Ectodermal cell (in vitro differentiated cells): ENCODE results near the gene ARTN. TPM values are rescaled to one million over a fixed set of nuclear protein-coding genes. Genes with fewer than 3 reads are reported as not detected.

Experiments
- H3K27ac ChIP-seq: 2 replicates; pipeline ENCODE4 v1.7.0; 2013; ENCODE audit warnings: mild to moderate bottlenecking, low read depth, low read length; ENCODE audit not compliant: insufficient read depth, poor library complexity, severe bottlenecking
- H3K27me3 ChIP-seq: 2 replicates; pipeline ENCODE4 v1.7.0; 2013; ENCODE audit warnings: mild to moderate bottlenecking, low read length; ENCODE audit not compliant: insufficient read depth, control insufficient read depth, poor library complexity, severe bottlenecking
- H3K36me3 ChIP-seq: one replicate; pipeline ENCODE4 v1.7.0; 2013; ENCODE audit warnings: low read length; ENCODE audit not compliant: control insufficient read depth, insufficient read depth
- H3K4me1 ChIP-seq: one replicate; pipeline ENCODE4 v1.7.0; 2013; ENCODE audit warnings: low read length; ENCODE audit not compliant: control insufficient read depth, insufficient read depth
- H3K4me3 ChIP-seq: 2 replicates; pipeline ENCODE4 v1.7.0; 2013; ENCODE audit warnings: low read depth, low read length, control low read depth; ENCODE audit not compliant: insufficient read depth
- H3K9me3 ChIP-seq: 2 replicates; pipeline ENCODE4 v1.7.0; 2013; ENCODE audit warnings: mild to moderate bottlenecking, low read length, moderate library complexity; ENCODE audit not compliant: control insufficient read depth
- WGBS, 2 experiments: methylation state at CpG; one replicate each; pipeline ENCODE4 v1.1.7; 2013; ENCODE audit warnings: missing lambda C conversion rate in 2 of 2; 5-methylcytosine and 5-hydroxymethylcytosine counted together
- polyA plus RNA-seq, 4 experiments: library from polyadenylated mRNA; stranded (reverse); fragments of 50-300 nt; gene quantifications; one replicate each; pipeline ENCODE4 v1.2.3, GENCODE V29; 2013

Gene ARTN
- 1.8 TPM for polyA plus RNA-seq (2013, experiment 1 of 4)
- 1.5 TPM for polyA plus RNA-seq (2013, experiment 2 of 4)
- 3.3 TPM for polyA plus RNA-seq (2013, experiment 3 of 4)
- 1.6 TPM for polyA plus RNA-seq (2013, experiment 4 of 4)

GRCh38 chr1:43933386-43934100 is at the start of gene ARTN:
Gene ARTN (plus strand): TSS chr1:43933801. CDS start chr1:43935657, 1,856 bp downstream.
- Histone ChIP-seq H3K4me1 (peaks cover 17% of the 10 kb centered on the region), H3K36me3 (no peaks in the 10 kb centered on the region), H3K4me3 (peak within 1 kb of the TSS; percentile 51), H3K27me3 (peaks cover 49% of the 10 kb centered on the region), H3K27ac (no peak within 1 kb of the TSS), H3K9me3 (no peaks in the 10 kb centered on the region)
- WGBS, 2 experiments, result 2% methylated on average over 42 of the region's 42 CpGs

GRCh38 chr1:43885279-43885801 is 48.3 kb upstream of the ARTN start:
- Histone ChIP-seq H3K4me1 (peaks cover 17% of the 10 kb centered on the region), H3K27me3 (no peaks in the 10 kb centered on the region), H3K27ac (no peak overlapping the region), H3K36me3 (no peaks in the 10 kb centered on the region), H3K9me3 (no peaks in the 10 kb centered on the region), H3K4me3 (no peak overlapping the region)
- WGBS, 2 experiments, result 24 to 29% methylated on average over 12 of the region's 12 CpGs

- Histone ChIP-seq H3K9me3 (no peaks in the 10 kb centered on the region), H3K36me3 (no peaks in the 10 kb centered on the region), H3K4me3 (no peak overlapping the region), H3K27me3 (no peaks in the 10 kb centered on the region), H3K27ac (no peak overlapping the region), H3K4me1 (peaks cover 10% of the 10 kb centered on the region)
Observed at GRCh38 chr1:43887748-43888147, 45.9 kb upstream of the ARTN start.

GRCh38 chr1:43890815-43891214 is 42.8 kb upstream of the ARTN start:
- WGBS, 2 experiments, result 90 to 94% methylated on average over 4 to 5 of the region's 5 CpGs
- Histone ChIP-seq H3K27me3 (no peaks in the 10 kb centered on the region), H3K36me3 (no peaks in the 10 kb centered on the region)

GRCh38 chr1:43893006-43893405 is 40.6 kb upstream of the ARTN start:
- no peaks in the 10 kb centered on the region for H3K4me1 ChIP-seq
- no peaks in the 10 kb centered on the region for H3K9me3 ChIP-seq
- H3K4me3 ChIP-seq, result no peak overlapping the region
- H3K36me3 ChIP-seq, result no peaks in the 10 kb centered on the region
- no peak overlapping the region for H3K27ac ChIP-seq
- no peaks in the 10 kb centered on the region for H3K27me3 ChIP-seq
- WGBS, 2 experiments, result 87 to 96% methylated on average over 1 of the region's 1 CpG

More at GRCh38 chr1:43890815-43891214, 42.8 kb upstream of the ARTN start:
- Histone ChIP-seq H3K9me3 (no peaks in the 10 kb centered on the region), H3K27ac (no peak overlapping the region), H3K4me1 (peaks cover 4% of the 10 kb centered on the region), H3K4me3 (no peak overlapping the region)

GRCh38 chr1:43898981-43899380 is 34.6 kb upstream of the ARTN start:
- 96 to 97% methylated on average over 12 of the region's 12 CpGs for WGBS, 2 experiments
- Histone ChIP-seq H3K27me3 (no peaks in the 10 kb centered on the region), H3K4me3 (no peak overlapping the region), H3K4me1 (no peaks in the 10 kb centered on the region), H3K9me3 (no peaks in the 10 kb centered on the region), H3K36me3 (no peaks in the 10 kb centered on the region), H3K27ac (no peak overlapping the region)

GRCh38 chr1:43900386-43900785 is 33.2 kb upstream of the ARTN start:
- Histone ChIP-seq H3K36me3 (no peaks in the 10 kb centered on the region), H3K27me3 (no peaks in the 10 kb centered on the region), H3K4me3 (no peak overlapping the region), H3K27ac (no peak overlapping the region), H3K4me1 (no peaks in the 10 kb centered on the region), H3K9me3 (no peaks in the 10 kb centered on the region)
- 88 to 92% methylated on average over 3 of the region's 3 CpGs for WGBS, 2 experiments

- no peak overlapping the region for H3K27ac ChIP-seq
- H3K36me3 ChIP-seq, result no peaks in the 10 kb centered on the region
- no peaks in the 10 kb centered on the region for H3K4me1 ChIP-seq
- 93 to 95% methylated on average over 7 of the region's 7 CpGs for WGBS, 2 experiments
- H3K9me3 ChIP-seq, result no peaks in the 10 kb centered on the region
- no peak overlapping the region for H3K4me3 ChIP-seq
- no peaks in the 10 kb centered on the region for H3K27me3 ChIP-seq
Observed at GRCh38 chr1:43901196-43901961, 32.2 kb upstream of the ARTN start.

- no peaks in the 10 kb centered on the region for H3K27me3 ChIP-seq
- WGBS, 2 experiments, result 94% methylated on average over 4 of the region's 4 CpGs
- no peaks in the 10 kb centered on the region for H3K36me3 ChIP-seq
Observed at GRCh38 chr1:43902058-43902831, 31.4 kb upstream of the ARTN start.

More at GRCh38 chr1:43902058-43902831, 31.4 kb upstream of the ARTN start:
- Histone ChIP-seq H3K4me1 (no peaks in the 10 kb centered on the region), H3K9me3 (no peaks in the 10 kb centered on the region), H3K4me3 (no peak overlapping the region), H3K27ac (no peak overlapping the region)
